HepG2 (cell line): ENCODE measurements around the gene PRRT2. TPM values are rescaled to one million over a fixed set of nuclear protein-coding genes. Genes with fewer than 3 reads are reported as not detected.
A peak's percentile ranks its signal among the peaks of the same experiment; 100 is the strongest.

ENCODE experiments used
- CEBPG ChIP-seq: IDR thresholded peaks from 2 replicates; pipeline ENCODE4 v1.6.1; 2016
- E2F1 ChIP-seq: sonication (generic); formaldehyde crosslinking; IDR thresholded peaks from 2 replicates; pipeline ENCODE4 v1.5.0; 2020; ENCODE audit warnings: missing genetic modification reagents
- HNRNPH1 ChIP-seq: fragments of 200-400 bp; formaldehyde crosslinking; optimal IDR thresholded peaks from 2 replicates; pipeline ENCODE3; 2017; ENCODE audit warnings: mild to moderate bottlenecking, low read depth, low read length
- MATR3 ChIP-seq: sonication (generic); formaldehyde crosslinking; IDR thresholded peaks from 2 replicates; pipeline ENCODE4 v1.4.0; 2020; ENCODE audit warnings: missing genetic modification reagents
- MED8 ChIP-seq: sonication (generic); formaldehyde crosslinking; IDR thresholded peaks from 2 replicates; pipeline ENCODE4 v1.8.1; 2023; ENCODE audit warnings: mild to moderate bottlenecking, missing genetic modification reagents; ENCODE audit not compliant: insufficient replicate concordance
- MTA1 ChIP-seq: sonication (generic); formaldehyde crosslinking; IDR thresholded peaks from 2 replicates; pipeline ENCODE4 v1.4.0; 2020; ENCODE audit warnings: missing genetic modification reagents, mild to moderate bottlenecking, borderline replicate concordance
- NFIB ChIP-seq: sonication (generic); formaldehyde crosslinking; IDR thresholded peaks from 2 replicates; pipeline ENCODE4 v1.9.0; 2021; ENCODE audit warnings: missing genetic modification reagents, mild to moderate bottlenecking, borderline replicate concordance
- SNRNP70 ChIP-seq: fragments of 200-400 bp; formaldehyde crosslinking; IDR thresholded peaks from 2 replicates; pipeline ENCODE4 v1.6.1; 2017; ENCODE audit warnings: mild to moderate bottlenecking, low read depth, low read length, moderate library complexity
- SP140L ChIP-seq: sonication (generic); formaldehyde crosslinking; IDR thresholded peaks from 2 replicates; pipeline ENCODE4 v1.4.0; 2020; ENCODE audit warnings: missing genetic modification reagents, borderline replicate concordance
- TARDBP ChIP-seq: sonication (generic); formaldehyde crosslinking; IDR thresholded peaks from 2 replicates; pipeline ENCODE4 v1.8.0; 2022; ENCODE audit warnings: mild to moderate bottlenecking, missing genetic modification reagents
- TGIF2 ChIP-seq: IDR thresholded peaks from 2 replicates; pipeline ENCODE4 v1.6.1; 2016; ENCODE audit warnings: control low read depth, missing compliant biosample characterization
- ZBTB3 ChIP-seq: sonication (generic); formaldehyde crosslinking; IDR thresholded peaks from 2 replicates; pipeline ENCODE4 v1.4.0; 2020; ENCODE audit warnings: low read depth, mild to moderate bottlenecking, moderate library complexity, missing genetic modification reagents, borderline replicate concordance
- ZFP82 ChIP-seq: sonication (generic); formaldehyde crosslinking; IDR thresholded peaks from 2 replicates; pipeline ENCODE4 v1.5.1; 2020; ENCODE audit warnings: mild to moderate bottlenecking, missing genetic modification reagents, borderline replicate concordance
- ZNF569 ChIP-seq: sonication (generic); formaldehyde crosslinking; IDR thresholded peaks from 2 replicates; pipeline ENCODE4 v1.5.0; 2020; ENCODE audit warnings: mild to moderate bottlenecking, missing genetic modification reagents, moderate library complexity, borderline replicate concordance
- polyA plus RNA-seq, 8 experiments: library from polyadenylated mRNA; depleted of rRNA in 3 of 8; stranded (reverse) in 7 of 8; unstranded in 1 of 8; fragments of >200 nt; fragmentation: Illumina TruSeq in 4 of 8; extraction: Trizol in 4 of 8; gene quantifications; 2 replicates each; pipeline versions ENCODE4 v1.2.1 to v1.2.3, GENCODE V29; 2011 to 2016; ENCODE audit warnings: low read depth in 4 of 8, missing spikeins in 1 of 8, mixed read lengths in 1 of 8; ENCODE audit not compliant: insufficient read depth in 1 of 8
- total RNA-seq, 5 experiments: library from RNA; depleted of rRNA; stranded (reverse); fragments of >200 nt; fragmentation: Illumina TruSeq; extraction: Trizol; gene quantifications; 2 replicates each; pipeline ENCODE4 v1.2.3, GENCODE V29; 2016; ENCODE audit warnings: low read depth in 1 of 5
- TF ChIP-seq, protein P1 (sequence below): sonication (generic); formaldehyde crosslinking; conservative IDR thresholded peaks from 2 replicates; pipeline ENCODE4 v1.8.1; 2023; ENCODE audit warnings: missing genetic modification reagents
- TF ChIP-seq, protein P2 (sequence below): sonication (generic); formaldehyde crosslinking; IDR thresholded peaks from 2 replicates; pipeline ENCODE4 v1.4.0; 2020; ENCODE audit warnings: missing genetic modification reagents, mild to moderate bottlenecking, borderline replicate concordance
- TF ChIP-seq, protein P3 (sequence below): sonication (generic); formaldehyde crosslinking; IDR thresholded peaks from 2 replicates; pipeline ENCODE4 v1.5.1; 2020; ENCODE audit warnings: missing genetic modification reagents, mild to moderate bottlenecking, borderline replicate concordance
- TF ChIP-seq, protein P4 (sequence below): sonication (generic); formaldehyde crosslinking; IDR thresholded peaks from 2 replicates; pipeline ENCODE4 v1.5.0; 2020; ENCODE audit warnings: missing genetic modification reagents

Gene PRRT2
- total and polyA plus RNA-seq, 2 of the 13 experiments (the other 11 are each of a cell fraction or from before 2014, with no cell fraction given) = 0.51 to 1.1 TPM

DNA sequence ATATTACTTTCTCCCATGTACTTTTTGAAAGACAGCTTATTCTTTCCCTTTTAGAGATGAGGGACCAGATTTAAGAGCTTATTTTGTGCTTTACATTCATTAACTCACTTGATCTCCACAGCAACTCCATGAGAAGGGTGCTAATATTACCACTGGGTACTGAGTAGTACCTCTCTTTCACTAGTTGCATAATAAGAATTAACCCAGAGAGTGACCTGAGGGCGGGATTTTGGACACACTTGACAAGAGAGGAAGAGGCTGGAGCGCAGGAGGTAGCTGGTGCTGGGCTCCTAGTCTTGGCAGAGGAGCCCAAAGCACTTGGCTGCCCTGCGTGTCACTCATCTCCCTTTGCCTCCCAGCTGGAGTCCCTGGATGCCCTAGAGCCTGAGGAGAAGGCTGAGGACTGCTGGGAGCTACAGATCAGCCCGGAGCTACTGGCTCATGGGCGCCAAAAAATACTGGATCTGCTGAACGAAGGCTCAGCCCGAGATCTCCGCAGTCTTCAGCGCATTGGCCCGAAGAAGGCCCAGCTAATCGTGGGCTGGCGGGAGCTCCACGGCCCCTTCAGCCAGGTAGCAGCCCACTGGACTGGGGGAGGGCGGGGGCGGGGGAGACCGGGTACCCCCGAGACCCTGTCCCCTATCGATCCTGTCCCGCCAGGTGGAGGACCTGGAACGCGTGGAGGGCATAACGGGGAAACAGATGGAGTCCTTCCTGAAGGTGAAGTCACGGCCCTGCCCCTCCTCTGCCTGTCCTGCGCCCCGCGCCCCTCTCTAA, 7.3 kb upstream of the PRRT2 start (continued):
- TF ChIP-seq NFIB (CRISPR knock-in tag) = 0 out of 2 replicates have a peak, but pooled peaks have one; percentile 31
- no peak for TF ChIP-seq ZFP82 (CRISPR knock-in tag)
- TF ChIP-seq SNRNP70 = no peak
- TF ChIP-seq, protein P1, sequence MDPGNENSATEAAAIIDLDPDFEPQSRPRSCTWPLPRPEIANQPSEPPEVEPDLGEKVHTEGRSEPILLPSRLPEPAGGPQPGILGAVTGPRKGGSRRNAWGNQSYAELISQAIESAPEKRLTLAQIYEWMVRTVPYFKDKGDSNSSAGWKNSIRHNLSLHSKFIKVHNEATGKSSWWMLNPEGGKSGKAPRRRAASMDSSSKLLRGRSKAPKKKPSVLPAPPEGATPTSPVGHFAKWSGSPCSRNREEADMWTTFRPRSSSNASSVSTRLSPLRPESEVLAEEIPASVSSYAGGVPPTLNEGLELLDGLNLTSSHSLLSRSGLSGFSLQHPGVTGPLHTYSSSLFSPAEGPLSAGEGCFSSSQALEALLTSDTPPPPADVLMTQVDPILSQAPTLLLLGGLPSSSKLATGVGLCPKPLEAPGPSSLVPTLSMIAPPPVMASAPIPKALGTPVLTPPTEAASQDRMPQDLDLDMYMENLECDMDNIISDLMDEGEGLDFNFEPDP (CRISPR knock-in tag) = 0 out of 2 replicates have a peak, but pooled peaks have one; percentile 92
- no peak for TF ChIP-seq E2F1
- TF ChIP-seq CEBPG (CRISPR knock-in tag) = peak; percentile 31; the same call in 1 of the 2 replicates
- TF ChIP-seq HNRNPH1 = no peak
- TF ChIP-seq ZNF569 (CRISPR knock-in tag) = no peak
- TF ChIP-seq MATR3 = no peak
- TF ChIP-seq TARDBP (CRISPR knock-in tag) = 0 out of 2 replicates have a peak, but pooled peaks have one; percentile 37
- no peak for TF ChIP-seq MED8
- no peak for TF ChIP-seq TGIF2 (CRISPR knock-in tag)
- no peak for TF ChIP-seq SP140L (CRISPR knock-in tag)
- TF ChIP-seq, protein P2, sequence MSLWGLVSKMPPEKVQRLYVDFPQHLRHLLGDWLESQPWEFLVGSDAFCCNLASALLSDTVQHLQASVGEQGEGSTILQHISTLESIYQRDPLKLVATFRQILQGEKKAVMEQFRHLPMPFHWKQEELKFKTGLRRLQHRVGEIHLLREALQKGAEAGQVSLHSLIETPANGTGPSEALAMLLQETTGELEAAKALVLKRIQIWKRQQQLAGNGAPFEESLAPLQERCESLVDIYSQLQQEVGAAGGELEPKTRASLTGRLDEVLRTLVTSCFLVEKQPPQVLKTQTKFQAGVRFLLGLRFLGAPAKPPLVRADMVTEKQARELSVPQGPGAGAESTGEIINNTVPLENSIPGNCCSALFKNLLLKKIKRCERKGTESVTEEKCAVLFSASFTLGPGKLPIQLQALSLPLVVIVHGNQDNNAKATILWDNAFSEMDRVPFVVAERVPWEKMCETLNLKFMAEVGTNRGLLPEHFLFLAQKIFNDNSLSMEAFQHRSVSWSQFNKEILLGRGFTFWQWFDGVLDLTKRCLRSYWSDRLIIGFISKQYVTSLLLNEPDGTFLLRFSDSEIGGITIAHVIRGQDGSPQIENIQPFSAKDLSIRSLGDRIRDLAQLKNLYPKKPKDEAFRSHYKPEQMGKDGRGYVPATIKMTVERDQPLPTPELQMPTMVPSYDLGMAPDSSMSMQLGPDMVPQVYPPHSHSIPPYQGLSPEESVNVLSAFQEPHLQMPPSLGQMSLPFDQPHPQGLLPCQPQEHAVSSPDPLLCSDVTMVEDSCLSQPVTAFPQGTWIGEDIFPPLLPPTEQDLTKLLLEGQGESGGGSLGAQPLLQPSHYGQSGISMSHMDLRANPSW (CRISPR knock-in tag) = no peak; the same call in 1 of the 2 replicates
- TF ChIP-seq, protein P3, sequence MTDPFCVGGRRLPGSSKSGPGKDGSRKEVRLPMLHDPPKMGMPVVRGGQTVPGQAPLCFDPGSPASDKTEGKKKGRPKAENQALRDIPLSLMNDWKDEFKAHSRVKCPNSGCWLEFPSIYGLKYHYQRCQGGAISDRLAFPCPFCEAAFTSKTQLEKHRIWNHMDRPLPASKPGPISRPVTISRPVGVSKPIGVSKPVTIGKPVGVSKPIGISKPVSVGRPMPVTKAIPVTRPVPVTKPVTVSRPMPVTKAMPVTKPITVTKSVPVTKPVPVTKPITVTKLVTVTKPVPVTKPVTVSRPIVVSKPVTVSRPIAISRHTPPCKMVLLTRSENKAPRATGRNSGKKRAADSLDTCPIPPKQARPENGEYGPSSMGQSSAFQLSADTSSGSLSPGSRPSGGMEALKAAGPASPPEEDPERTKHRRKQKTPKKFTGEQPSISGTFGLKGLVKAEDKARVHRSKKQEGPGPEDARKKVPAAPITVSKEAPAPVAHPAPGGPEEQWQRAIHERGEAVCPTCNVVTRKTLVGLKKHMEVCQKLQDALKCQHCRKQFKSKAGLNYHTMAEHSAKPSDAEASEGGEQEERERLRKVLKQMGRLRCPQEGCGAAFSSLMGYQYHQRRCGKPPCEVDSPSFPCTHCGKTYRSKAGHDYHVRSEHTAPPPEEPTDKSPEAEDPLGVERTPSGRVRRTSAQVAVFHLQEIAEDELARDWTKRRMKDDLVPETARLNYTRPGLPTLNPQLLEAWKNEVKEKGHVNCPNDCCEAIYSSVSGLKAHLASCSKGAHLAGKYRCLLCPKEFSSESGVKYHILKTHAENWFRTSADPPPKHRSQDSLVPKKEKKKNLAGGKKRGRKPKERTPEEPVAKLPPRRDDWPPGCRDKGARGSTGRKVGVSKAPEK (CRISPR knock-in tag) = no peak
- no peak for TF ChIP-seq MTA1 (CRISPR knock-in tag)
- TF ChIP-seq, protein P4, sequence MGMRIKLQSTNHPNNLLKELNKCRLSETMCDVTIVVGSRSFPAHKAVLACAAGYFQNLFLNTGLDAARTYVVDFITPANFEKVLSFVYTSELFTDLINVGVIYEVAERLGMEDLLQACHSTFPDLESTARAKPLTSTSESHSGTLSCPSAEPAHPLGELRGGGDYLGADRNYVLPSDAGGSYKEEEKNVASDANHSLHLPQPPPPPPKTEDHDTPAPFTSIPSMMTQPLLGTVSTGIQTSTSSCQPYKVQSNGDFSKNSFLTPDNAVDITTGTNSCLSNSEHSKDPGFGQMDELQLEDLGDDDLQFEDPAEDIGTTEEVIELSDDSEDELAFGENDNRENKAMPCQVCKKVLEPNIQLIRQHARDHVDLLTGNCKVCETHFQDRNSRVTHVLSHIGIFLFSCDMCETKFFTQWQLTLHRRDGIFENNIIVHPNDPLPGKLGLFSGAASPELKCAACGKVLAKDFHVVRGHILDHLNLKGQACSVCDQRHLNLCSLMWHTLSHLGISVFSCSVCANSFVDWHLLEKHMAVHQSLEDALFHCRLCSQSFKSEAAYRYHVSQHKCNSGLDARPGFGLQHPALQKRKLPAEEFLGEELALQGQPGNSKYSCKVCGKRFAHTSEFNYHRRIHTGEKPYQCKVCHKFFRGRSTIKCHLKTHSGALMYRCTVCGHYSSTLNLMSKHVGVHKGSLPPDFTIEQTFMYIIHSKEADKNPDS = 0 out of 2 replicates have a peak, but pooled peaks have one; percentile 24
- TF ChIP-seq ZBTB3 (CRISPR knock-in tag) = no peak
